Melanocyte of skin (primary cell): ENCODE results near the gene DNAAF3. TPM values are rescaled to one million over a fixed set of nuclear protein-coding genes. Genes with fewer than 3 reads are reported as not detected.

Experiments
- small RNA-seq, 2 donors: library from RNA; depleted of rRNA; stranded (forward); fragments of <200 nt; gene quantifications; one replicate each; pipeline ENCODE3, GENCODE V24; 2012
- total RNA-seq, 2 donors: library from RNA; depleted of rRNA; stranded (reverse); fragments of >200 nt; gene quantifications; 2 replicates each; pipeline ENCODE4 v1.2.3, GENCODE V29; 2012

Gene DNAAF3
- 1 to 10 TPM; 2.1 to 2.7 TPM for total RNA-seq

DNA sequence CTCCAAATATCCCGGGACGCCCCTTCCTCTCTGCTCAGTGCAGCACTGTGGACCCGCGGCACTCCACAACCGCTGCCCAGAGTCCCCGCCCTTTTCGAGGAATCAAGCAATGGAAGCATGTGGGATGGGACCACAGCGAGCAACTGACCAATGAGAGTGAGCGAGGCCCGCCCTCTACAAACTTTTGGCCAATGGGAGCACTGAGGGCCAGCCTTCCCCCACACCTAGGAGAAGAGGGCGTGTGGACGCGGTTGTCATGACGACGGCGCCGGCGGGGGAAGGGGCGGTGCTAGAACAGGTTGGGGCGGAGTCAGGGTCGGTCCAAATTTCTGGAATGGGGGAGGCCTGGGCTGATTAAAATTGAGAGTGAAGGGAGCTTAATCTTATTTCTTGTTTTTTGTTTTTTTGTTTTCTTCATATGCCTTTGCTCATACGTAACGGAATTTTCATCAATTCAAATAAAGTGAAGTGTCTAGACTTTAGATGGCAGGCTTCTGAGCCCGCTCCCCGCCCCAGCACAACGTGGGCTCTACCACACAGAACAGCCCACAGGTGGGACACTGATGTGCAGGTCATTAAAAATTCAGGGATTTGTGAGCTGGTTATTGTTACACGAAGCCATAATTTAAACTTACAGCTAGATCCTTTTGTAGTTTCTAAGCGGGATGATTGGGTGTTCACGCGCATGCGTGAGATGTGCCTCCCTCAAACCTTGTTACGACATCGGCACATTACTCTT lies at the start of gene DNAAF3:
DNAAF3 (minus strand) TSS at position 84 of the 739 bp plus-strand sequence. CDS start 200 bp downstream, outside the sequence.

GRCh38 chr19:55208880-55209692 lies 42.7 kb upstream of the DNAAF3 start, which contains the start of gene PTPRH:
PTPRH (minus strand) TSS chr19:55209501; CDS start chr19:55209433, 68 bp downstream.

DNA sequence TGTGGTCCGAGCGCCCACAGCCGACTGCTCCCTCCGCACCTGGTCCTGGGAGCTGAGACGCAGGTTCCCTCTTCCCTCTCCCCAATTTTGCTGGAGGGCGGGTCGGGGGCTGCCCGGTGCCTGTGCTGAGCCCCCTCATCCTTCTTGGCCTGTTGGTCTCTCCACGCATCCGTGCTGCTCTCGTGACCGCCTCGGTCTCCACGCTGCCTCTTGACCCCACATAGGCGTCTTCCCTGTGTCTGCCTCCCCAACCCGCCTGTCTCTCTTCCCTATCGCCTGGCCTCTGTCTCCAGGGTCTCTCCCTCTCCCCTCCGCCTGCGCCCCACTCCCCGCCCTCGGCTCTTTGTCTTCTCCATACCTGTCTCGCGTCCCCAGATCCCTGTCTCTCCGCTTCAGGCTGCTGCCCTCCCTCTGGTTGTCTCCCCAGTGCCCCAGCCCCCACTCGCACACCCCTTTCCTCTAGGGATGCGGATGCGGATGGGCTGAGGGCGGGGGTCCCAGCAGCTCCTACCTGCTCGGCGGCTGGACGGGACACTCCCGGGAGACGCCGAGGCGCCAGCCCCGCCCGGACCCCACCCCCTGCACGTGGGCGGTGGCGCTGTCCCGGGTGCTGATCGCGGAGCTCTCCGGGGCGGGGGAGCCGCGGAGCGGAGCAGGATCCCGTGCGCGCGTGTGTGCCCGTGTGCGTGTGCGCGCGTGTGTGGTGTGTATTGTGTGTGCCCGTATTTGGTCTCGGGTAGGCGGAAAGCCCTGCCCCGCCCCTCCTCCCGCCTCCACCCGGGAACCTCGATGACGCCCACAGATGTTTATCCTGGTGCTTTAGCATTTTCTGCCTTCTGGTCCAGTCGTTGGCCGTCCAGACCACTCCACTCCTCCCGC lies 13.4 kb upstream of the DNAAF3 start, which contains the start of gene SYT5:
SYT5 (minus strand) TSS at position 684 of the 879 bp plus-strand sequence. CDS start 1,248 bp downstream, outside the sequence.

GRCh38 chr19:55157064-55157908 lies 9.1 kb downstream of the DNAAF3 start, which contains the start of gene TNNI3:
TNNI3 (minus strand) TSS chr19:55157732; CDS start chr19:55157589, 143 bp downstream.

DNA sequence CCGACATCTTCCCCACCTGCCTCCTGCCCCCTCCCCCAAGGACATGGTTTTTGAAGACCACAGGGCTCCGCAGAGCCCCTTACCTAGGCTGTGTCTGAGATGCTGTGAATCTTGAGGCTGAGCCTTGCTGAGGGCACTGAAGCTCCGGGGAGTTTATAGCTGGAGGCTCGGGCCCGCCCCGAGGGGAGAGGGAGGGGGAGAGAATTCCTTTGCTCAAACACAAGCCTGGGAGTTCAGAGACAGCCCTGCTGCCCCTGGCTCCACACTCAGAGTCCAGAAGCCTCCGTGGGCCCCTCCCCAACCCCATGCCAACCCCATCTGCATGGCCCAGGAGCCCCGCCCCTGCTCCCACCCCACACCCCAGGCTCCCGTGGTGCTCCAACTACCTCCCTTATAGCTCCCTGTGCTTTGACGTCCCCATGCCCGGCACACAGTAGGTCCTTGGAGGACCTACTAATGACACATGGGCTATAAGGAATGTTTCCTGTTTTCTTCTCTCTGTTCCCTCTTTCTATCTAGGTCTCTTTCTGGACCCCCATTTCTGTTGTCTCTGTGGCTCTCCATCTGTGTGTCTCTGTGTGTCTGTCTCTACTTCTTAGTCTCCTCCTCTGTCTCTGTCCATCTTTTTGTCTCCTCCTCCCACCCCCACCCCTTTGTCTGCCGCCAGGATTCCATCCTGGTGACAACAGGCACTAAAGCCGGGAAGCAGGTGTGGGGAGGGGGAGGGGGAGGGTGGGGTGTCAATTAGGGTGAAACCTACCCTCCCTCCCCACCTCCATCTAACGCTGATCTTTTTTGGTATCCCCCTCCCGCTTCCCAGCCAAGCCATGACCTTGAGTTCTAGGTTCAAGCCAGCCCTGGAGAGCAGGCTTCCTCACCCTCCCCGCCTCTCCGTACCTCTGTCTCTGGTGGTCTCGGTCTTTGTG lies 17.1 kb downstream of the DNAAF3 start, which contains the start of gene TNNT1:
TNNT1 (minus strand) TSS at position 129 of the 926 bp plus-strand sequence. CDS start 2,049 bp downstream, outside the sequence.

DNA sequence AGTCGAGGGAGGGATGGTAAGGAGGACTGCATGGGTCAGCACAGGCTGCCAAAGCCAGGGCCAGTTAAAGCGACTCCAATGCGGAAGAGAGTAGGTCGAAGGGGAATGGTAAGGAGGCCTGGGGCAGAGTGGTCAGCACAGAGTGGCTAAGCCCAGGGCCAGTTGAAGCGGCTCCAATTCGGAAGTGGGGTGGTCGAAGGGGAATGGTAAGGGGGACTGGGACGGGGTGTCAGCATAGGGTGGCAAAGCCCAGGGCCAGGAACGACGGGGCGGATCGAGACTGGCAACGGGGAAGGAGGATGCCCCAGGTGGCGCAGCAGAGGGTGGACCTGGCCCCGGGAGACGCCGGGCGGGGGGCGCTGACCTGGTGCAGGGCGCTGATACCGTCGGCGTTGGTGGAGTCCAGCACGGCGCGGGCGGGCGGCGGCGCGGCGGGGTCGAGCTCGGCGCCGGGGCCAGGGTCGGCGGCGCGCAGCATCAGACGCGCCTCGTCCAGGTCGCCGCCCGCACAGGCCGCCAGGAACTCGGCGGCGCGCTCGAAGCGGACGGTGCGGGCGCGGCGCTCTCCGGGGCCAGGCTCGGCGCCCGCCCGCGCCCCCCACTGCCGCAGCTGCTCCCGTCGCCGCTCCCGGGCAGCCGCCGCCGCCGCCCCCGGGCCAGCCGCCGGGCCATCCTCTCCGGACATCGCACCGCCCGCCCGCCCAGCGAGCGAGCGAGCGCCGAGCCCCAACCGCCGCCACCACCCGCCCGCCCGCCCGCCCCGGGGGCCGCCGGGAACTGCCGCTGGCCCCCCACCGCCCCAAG lies 49.4 kb downstream of the DNAAF3 start, which contains the start of gene PPP1R12C:
PPP1R12C (minus strand) TSS at position 779 of the 804 bp plus-strand sequence; CDS start at position 685, 94 bp downstream.

Small RNAs within 50 kb of the gene (small RNA-seq; reads per million reads assigned to genes)
- 0 reads per million in 2 donors for gene MIR7975
- 0 to 0.04 reads per million in 2 donors for gene RF01210

Other genes with a start within 250 kb of the DNAAF3 start
- gene NLRP7, start 219.1 kb downstream of the DNAAF3 start, total RNA-seq, result not detected
- gene NLRP2, start 200.2 kb downstream of the DNAAF3 start, total RNA-seq, result 10 to 100 TPM in 1 of 2 donors, 1 to 10 TPM in 1; 3.4 to 13.0 TPM
- not detected for gene GP6, start 128.3 kb downstream of the DNAAF3 start, total RNA-seq
- gene RDH13, start 103.5 kb downstream of the DNAAF3 start, total RNA-seq, result 10 to 100 TPM; 10.3 to 20.3 TPM
- 1 to 10 TPM; 6.9 to 8.3 TPM for gene EPS8L1, start 90.7 kb downstream of the DNAAF3 start, total RNA-seq
- gene PPP1R12C, start 49.0 kb downstream of the DNAAF3 start, total RNA-seq, result 10 to 100 TPM; 39.3 to 55.4 TPM
- gene TNNT1, start 17.4 kb downstream of the DNAAF3 start, total RNA-seq, result 1 to 10 TPM in 1 of 2 donors, under 1 TPM in 1; 0.34 to 9.0 TPM
- gene TNNI3, start 8.9 kb downstream of the DNAAF3 start, total RNA-seq, result 1 to 10 TPM in 1 of 2 donors, under 1 TPM in 1; 1.00 to 1.0 TPM
- 1 to 10 TPM in 1 of 2 donors, under 1 TPM in 1; 0.33 to 1.0 TPM for gene SYT5, start 13.7 kb upstream of the DNAAF3 start, total RNA-seq
- 10 to 100 TPM; 12.4 to 15.3 TPM for gene PTPRH, start 42.9 kb upstream of the DNAAF3 start, total RNA-seq
- gene TMEM86B, start 62.1 kb upstream of the DNAAF3 start, total RNA-seq, result 1 to 10 TPM; 1.4 to 1.7 TPM
- 10 to 100 TPM; 51.3 to 54.3 TPM for gene PPP6R1, start 92.4 kb upstream of the DNAAF3 start, total RNA-seq
- gene HSPBP1, start 113.5 kb upstream of the DNAAF3 start, total RNA-seq, result 10 to 100 TPM; 35.4 to 50.3 TPM
- 1 to 10 TPM; 2.7 to 3.1 TPM for gene BRSK1, start 117.4 kb upstream of the DNAAF3 start, total RNA-seq
- gene TMEM150B, start 158.7 kb upstream of the DNAAF3 start, total RNA-seq, result not detected
- 10 to 100 TPM; 10.3 to 12.0 TPM for gene KMT5C, start 173.3 kb upstream of the DNAAF3 start, total RNA-seq
- not detected for gene COX6B2, start 188.1 kb upstream of the DNAAF3 start, total RNA-seq
- not detected for gene GARIN5B, start 196.6 kb upstream of the DNAAF3 start, total RNA-seq
- 1 to 10 TPM in 1 of 2 donors, not detected in 1; 1.0 TPM for gene IL11, start 203.8 kb upstream of the DNAAF3 start, total RNA-seq
- gene TMEM190, start 210.2 kb upstream of the DNAAF3 start, total RNA-seq, result not detected
- not detected for gene TMEM238, start 217.7 kb upstream of the DNAAF3 start, total RNA-seq
- gene RPL28, start 219.3 kb upstream of the DNAAF3 start, total RNA-seq, result 100 to 1,000 TPM; 230 to 328 TPM
- gene UBE2S, start 241.2 kb upstream of the DNAAF3 start, total RNA-seq, result 100 to 1,000 TPM; 248 to 380 TPM